ENCODE measurements around the gene HSF4. TPM values are rescaled to one million over a fixed set of nuclear protein-coding genes. Genes with fewer than 3 reads are reported as not detected.

Gene HSF4
- total and polyA plus RNA-seq, 8 donors = 2.5 to 38.2 (median 5.0) TPM

- no peaks in the 10 kb centered on the region for H3K9me3 ChIP-seq
- H3K27me3 ChIP-seq = no peaks in the 10 kb centered on the region
- peaks cover 3 to 34% of the 10 kb centered on the region in 2 donors for H3K4me1 ChIP-seq
- no peak overlapping the region for H3K27ac ChIP-seq
- H3K36me3 ChIP-seq = peaks cover 0 to 93% of the 10 kb centered on the region in 2 donors
- intact Hi-C loops (cut with DNase I) = no loop called here
- H3K4me3 ChIP-seq = no peak overlapping the region
- DNase-seq (peak in 1 of 4 donors; percentile 61), ATAC-seq (no peak)
- TF ChIP-seq CTCF (IDR thresholded peaks at IDR 0.05) = no peak
Observed at GRCh38 chr16:67200491-67200890, 35.9 kb downstream of the HSF4 start.

GRCh38 chr16:67201411-67202345 lies 37.1 kb downstream of the HSF4 start:
- no peak for ATAC-seq
- Histone ChIP-seq H3K27me3 (no peaks in the 10 kb centered on the region), H3K4me1 (peaks cover 3 to 25% of the 10 kb centered on the region in 2 donors), H3K36me3 (peaks cover 0 to 87% of the 10 kb centered on the region in 2 donors), H3K27ac (no peak overlapping the region), H3K9me3 (no peaks in the 10 kb centered on the region), H3K4me3 (no peak overlapping the region)
- intact Hi-C loops (cut with DNase I) = no loop called here
- peak in 1 of 4 donors; percentile 67 for DNase-seq
- TF ChIP-seq CTCF (IDR thresholded peaks at IDR 0.05) = no peak

- ATAC-seq = no peak
- peak in 1 of 4 donors; percentile 62 for DNase-seq
- peaks cover 3 to 17% of the 10 kb centered on the region in 2 donors for H3K4me1 ChIP-seq
- no peak overlapping the region for H3K4me3 ChIP-seq
- H3K9me3 ChIP-seq = no peaks in the 10 kb centered on the region
- intact Hi-C loops (cut with DNase I) = no loop called here
- peaks cover 0 to 86% of the 10 kb centered on the region in 2 donors for H3K36me3 ChIP-seq
- H3K27me3 ChIP-seq = no peaks in the 10 kb centered on the region
- no peak overlapping the region for H3K27ac ChIP-seq
- no peak for TF ChIP-seq CTCF (IDR thresholded peaks at IDR 0.05)
Observed at GRCh38 chr16:67202426-67202825, 37.9 kb downstream of the HSF4 start.

GRCh38 chr16:67202956-67203493 lies 38.5 kb downstream of the HSF4 start:
- Histone ChIP-seq H3K9me3 (no peaks in the 10 kb centered on the region), H3K4me1 (peaks cover 3 to 12% of the 10 kb centered on the region in 2 donors), H3K36me3 (peaks cover 0 to 81% of the 10 kb centered on the region in 2 donors), H3K27me3 (no peaks in the 10 kb centered on the region), H3K27ac (no peak overlapping the region), H3K4me3 (no peak overlapping the region)
- DNase-seq (peak in 1 of 4 donors; percentile 76), ATAC-seq (no peak)
- intact Hi-C loops (cut with DNase I) = no loop called here
- no peak for TF ChIP-seq CTCF (IDR thresholded peaks at IDR 0.05)

GRCh38 chr16:67204076-67204475 lies 39.5 kb downstream of the HSF4 start:
- H3K27me3 ChIP-seq = no peaks in the 10 kb centered on the region

More at GRCh38 chr16:67204076-67204475, 39.5 kb downstream of the HSF4 start:
- DNase-seq (peak in 1 of 4 donors; percentile 44), ATAC-seq (no peak)
- intact Hi-C loops (cut with DNase I) = no loop called here
- Histone ChIP-seq H3K36me3 (peaks cover 0 to 71% of the 10 kb centered on the region in 2 donors), H3K4me1 (peaks cover 0 to 3% of the 10 kb centered on the region in 2 donors), H3K4me3 (no peak overlapping the region), H3K27ac (no peak overlapping the region), H3K9me3 (no peaks in the 10 kb centered on the region)
- no peak for TF ChIP-seq CTCF (IDR thresholded peaks at IDR 0.05)

Measured in left lung (tissue), 10 donors.